Fibroblast of the aortic adventitia (primary cell): ENCODE measurements around the gene C1orf159. TPM values are rescaled to one million over a fixed set of nuclear protein-coding genes. Genes with fewer than 3 reads are reported as not detected.

ENCODE experiments used
- DNase-seq: peaks from one replicate; pipeline ENCODE4 v3.0.0-alpha.2; 2010; ENCODE audit warnings: low read depth
- H3K4me3 ChIP-seq: 2 replicates; pipeline ENCODE4 v1.5.1; 2011; ENCODE audit warnings: low read depth, mild to moderate bottlenecking, control low read depth, low read length, moderate library complexity
- total RNA-seq: library from RNA; depleted of rRNA; stranded (reverse); fragments of >200 nt; gene quantifications from 2 replicates; pipeline ENCODE4 v1.2.3, GENCODE V29; 2012; ENCODE audit warnings: low replicate concordance
- TF ChIP-seq, protein P1 (sequence below): IDR thresholded peaks from 2 replicates; pipeline ENCODE4 v1.5.1; 2011; ENCODE audit warnings: mild to moderate bottlenecking, low read length, control low read depth, inconsistent platforms; ENCODE audit not compliant: insufficient read depth

Gene C1orf159
- total RNA-seq, 1 donor: 7.7 TPM

DNA sequence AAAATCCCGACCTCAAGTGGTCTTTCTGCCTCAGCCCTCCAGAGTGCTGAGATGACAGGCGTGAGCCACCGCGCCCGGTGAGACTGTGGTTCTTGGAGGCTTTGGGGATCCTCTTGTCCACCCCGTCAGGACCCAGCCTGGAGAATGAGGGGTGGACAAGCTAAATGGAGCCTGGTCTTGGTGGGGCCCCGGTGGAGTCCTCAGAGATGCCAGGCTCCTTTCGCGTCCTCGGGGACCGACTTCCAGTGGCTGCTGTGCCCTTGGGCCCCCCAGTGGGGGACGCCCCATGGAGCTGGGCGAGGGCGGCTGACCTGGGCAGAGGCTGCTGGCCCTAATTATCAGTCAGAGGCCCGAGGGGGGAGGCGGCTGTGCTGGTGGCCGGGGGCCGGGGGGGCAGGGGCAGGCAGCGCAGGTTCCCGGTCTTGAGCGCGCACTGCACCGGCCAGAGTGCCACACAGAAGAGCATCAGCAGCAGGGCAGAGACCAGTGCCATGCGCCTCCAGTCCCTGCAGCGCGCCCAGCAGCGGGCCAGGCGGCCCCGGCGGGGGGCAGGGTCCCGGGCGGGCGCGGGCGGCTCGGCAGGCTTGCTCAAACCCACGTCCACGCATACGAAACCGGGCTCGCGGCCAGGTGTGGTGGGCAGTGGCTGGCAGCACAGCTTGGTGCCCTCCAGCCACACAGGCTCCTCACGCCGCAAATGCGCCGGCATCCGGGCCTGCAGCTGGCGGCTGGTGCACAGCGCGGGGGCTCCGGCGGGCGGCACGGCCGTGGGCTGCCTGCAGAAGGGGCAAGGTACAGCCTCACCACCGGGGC, 44.2 kb downstream of the C1orf159 start:
- TF ChIP-seq, protein P1, sequence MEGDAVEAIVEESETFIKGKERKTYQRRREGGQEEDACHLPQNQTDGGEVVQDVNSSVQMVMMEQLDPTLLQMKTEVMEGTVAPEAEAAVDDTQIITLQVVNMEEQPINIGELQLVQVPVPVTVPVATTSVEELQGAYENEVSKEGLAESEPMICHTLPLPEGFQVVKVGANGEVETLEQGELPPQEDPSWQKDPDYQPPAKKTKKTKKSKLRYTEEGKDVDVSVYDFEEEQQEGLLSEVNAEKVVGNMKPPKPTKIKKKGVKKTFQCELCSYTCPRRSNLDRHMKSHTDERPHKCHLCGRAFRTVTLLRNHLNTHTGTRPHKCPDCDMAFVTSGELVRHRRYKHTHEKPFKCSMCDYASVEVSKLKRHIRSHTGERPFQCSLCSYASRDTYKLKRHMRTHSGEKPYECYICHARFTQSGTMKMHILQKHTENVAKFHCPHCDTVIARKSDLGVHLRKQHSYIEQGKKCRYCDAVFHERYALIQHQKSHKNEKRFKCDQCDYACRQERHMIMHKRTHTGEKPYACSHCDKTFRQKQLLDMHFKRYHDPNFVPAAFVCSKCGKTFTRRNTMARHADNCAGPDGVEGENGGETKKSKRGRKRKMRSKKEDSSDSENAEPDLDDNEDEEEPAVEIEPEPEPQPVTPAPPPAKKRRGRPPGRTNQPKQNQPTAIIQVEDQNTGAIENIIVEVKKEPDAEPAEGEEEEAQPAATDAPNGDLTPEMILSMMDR: no peak
- no peak for DNase-seq
- no peak overlapping the region for H3K4me3 ChIP-seq

DNA sequence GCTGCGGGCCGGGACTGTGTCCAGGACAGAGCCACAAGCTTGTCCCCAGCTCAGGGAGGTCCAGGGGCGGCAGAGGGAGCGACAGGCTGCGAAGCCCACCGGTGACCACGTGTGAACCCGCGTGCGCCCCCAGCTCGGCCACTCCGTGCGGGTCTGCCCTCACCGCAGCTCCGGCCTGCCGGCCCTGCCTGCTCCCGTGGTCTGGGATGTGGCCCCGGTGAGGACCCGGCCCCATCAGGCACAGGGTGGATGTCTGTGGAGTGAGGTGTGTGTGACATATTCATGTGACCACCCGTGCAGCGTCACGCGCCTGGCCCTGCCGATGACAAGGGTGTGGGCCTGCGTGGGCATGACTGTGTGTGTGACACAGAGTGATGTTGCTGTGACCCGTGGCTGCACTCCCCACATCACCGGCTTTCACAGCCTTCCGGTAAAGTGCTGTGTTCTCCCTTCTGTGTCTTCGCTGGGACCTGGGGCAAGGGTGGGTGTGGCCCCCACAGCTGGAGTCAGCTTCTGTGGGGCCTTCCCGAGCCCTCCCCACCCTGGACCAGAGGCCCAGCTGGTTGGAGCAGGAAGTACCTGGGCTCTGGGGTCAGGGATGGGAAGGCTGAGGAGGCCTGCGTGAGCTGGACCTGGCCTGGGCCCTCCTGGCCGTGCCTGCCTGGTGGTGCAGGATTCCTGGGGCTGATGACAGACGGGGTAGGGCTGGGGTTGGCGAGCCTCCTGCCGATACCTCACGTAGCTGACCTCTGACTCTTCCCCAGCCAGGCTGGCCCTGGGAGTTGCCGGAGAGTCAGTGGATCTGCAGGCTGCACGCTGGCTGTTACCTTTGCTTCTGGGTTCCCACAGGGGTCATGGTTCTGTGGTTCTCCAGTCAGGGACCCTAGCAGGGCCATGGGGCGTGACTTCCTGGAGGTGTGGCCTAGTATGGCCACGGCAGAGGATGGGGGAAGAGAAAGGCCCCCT, 45.9 kb downstream of the C1orf159 start:
- TF ChIP-seq, protein P1: no peak
- DNase-seq: no peak
- H3K4me3 ChIP-seq: no peak overlapping the region

DNA sequence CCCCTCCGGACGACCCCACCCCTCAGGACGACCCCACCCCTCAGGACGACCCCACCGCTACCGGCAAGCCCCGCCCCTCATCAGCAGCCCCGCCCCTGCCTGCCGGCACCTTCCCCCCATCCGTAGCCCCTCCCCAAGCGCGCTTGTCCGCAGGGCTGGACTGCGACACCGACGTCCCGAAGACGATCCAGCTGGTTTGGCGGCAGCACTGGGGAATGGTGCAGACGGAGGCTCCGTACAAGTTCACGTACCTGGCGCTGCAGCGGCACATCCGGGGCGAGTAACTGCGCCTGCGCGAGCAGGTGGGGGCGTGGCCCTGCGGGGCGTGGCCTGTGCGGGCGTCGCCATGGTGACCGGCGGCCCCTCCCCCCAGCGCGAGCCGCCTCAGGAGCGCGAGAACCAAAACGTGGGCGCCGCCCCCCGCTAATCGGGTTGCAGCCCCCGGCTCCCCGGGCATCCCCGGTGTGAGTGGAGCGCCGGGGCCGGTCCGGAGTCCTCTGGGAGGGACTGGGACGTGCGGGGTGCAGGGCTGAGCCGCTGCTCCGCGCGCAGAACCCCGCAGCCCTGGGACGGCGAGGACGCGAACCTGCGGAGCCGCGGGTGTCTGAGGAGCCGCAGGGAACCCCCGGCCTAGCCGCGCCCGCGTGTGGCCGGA, 46.7 kb downstream of the C1orf159 start:
- TF ChIP-seq, protein P1: no peak
- DNase-seq: peak; percentile 25
- peak overlapping the region; percentile 71 for H3K4me3 ChIP-seq

- H3K4me3 ChIP-seq: no peak overlapping the region
- no peak for DNase-seq
- TF ChIP-seq, protein P1: no peak
Observed at GRCh38 chr1:1068517-1069055, 47.3 kb downstream of the C1orf159 start.

- no peak overlapping the region for H3K4me3 ChIP-seq
- TF ChIP-seq, protein P1: no peak
- DNase-seq: no peak
Observed at GRCh38 chr1:1067860-1068516, 47.9 kb downstream of the C1orf159 start.
